Measurements from ENCODE around the gene CLEC4E.
"Not testable (repeated sequence)": the region's sequence is repeated elsewhere in the genome, so short reads cannot be mapped to it uniquely, and the experiment has no call there.

DNA sequence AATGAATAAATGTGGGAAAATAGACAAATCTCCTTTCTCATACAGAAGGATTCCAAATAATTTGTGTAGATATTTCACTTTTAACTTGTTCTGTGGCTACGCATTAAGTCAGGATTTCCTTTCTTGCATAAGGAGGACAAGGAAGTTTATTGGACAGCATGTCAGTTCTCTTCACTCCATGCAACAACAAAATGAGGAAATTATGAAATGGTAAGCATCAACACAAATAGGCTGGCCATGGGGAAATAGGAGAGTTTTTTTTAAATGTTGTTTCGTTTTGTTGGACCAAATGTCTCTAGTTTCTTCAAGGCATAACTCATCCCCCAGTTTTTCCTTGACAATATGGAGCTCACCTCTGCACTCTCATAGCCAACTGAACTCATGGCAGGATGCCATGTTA is 25.3 kb upstream of the CLEC4E start:
- TF ChIP-seq, protein P1, sequence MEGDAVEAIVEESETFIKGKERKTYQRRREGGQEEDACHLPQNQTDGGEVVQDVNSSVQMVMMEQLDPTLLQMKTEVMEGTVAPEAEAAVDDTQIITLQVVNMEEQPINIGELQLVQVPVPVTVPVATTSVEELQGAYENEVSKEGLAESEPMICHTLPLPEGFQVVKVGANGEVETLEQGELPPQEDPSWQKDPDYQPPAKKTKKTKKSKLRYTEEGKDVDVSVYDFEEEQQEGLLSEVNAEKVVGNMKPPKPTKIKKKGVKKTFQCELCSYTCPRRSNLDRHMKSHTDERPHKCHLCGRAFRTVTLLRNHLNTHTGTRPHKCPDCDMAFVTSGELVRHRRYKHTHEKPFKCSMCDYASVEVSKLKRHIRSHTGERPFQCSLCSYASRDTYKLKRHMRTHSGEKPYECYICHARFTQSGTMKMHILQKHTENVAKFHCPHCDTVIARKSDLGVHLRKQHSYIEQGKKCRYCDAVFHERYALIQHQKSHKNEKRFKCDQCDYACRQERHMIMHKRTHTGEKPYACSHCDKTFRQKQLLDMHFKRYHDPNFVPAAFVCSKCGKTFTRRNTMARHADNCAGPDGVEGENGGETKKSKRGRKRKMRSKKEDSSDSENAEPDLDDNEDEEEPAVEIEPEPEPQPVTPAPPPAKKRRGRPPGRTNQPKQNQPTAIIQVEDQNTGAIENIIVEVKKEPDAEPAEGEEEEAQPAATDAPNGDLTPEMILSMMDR (IDR thresholded peaks at IDR 0.05; ENCODE audit: poor library complexity, severe bottlenecking): not testable (repeated sequence)
- TF ChIP-seq EZH2 (IDR thresholded peaks at IDR 0.05; ENCODE audit: borderline replicate concordance, insufficient read depth, low read length, poor library complexity, severe bottlenecking): not testable (repeated sequence)
